Measurements from ENCODE around the gene CD79B.
"Not testable (repeated sequence)": the region's sequence is repeated elsewhere in the genome, so short reads cannot be mapped to it uniquely, and the experiment has no call there.

The CD79B gene

GRCh38 chr17:63911657-63912100, 20.5 kb downstream of the CD79B start:
- H3K4me3 ChIP-seq (ENCODE audit: insufficient read depth, low read depth, low read length) = no peak overlapping the region
- H3K4me1 ChIP-seq (ENCODE audit: control insufficient read depth, insufficient read depth, low read length) = no peaks in the 10 kb centered on the region
- no peaks in the 10 kb centered on the region for H3K27me3 ChIP-seq (ENCODE audit: control insufficient read depth, insufficient read depth, low read length, poor library complexity, severe bottlenecking)
- H3K27ac ChIP-seq (ENCODE audit: insufficient read depth, low read depth, low read length, poor library complexity, severe bottlenecking) = no peak overlapping the region
- H3K9me3 ChIP-seq (ENCODE audit: control insufficient read depth, low read length) = no peaks in the 10 kb centered on the region
- WGBS, 2 experiments = 46% methylated on average over 8 of the region's 8 CpGs
- no peaks in the 10 kb centered on the region for H3K36me3 ChIP-seq (ENCODE audit: control insufficient read depth, insufficient read depth, low read length)

GRCh38 chr17:63911041-63911635, 21.0 kb downstream of the CD79B start, which contains the start of gene CSHL1:
TSS of gene CSHL1 (minus strand) at chr17:63911258. CDS start at chr17:63911196, 62 bp downstream.
- no peaks in the 10 kb centered on the region for H3K9me3 ChIP-seq (ENCODE audit: control insufficient read depth, low read length)

GRCh38 chr17:63910096-63910495, 22.0 kb downstream of the CD79B start:
- Histone ChIP-seq H3K4me3 (ENCODE audit: insufficient read depth, low read depth, low read length) (no peak overlapping the region), H3K36me3 (ENCODE audit: control insufficient read depth, insufficient read depth, low read length) (no peaks in the 10 kb centered on the region), H3K9me3 (ENCODE audit: control insufficient read depth, low read length) (no peaks in the 10 kb centered on the region), H3K27me3 (ENCODE audit: control insufficient read depth, insufficient read depth, low read length, poor library complexity, severe bottlenecking) (no peaks in the 10 kb centered on the region), H3K27ac (ENCODE audit: insufficient read depth, low read depth, low read length, poor library complexity, severe bottlenecking) (no peak overlapping the region), H3K4me1 (ENCODE audit: control insufficient read depth, insufficient read depth, low read length) (no peaks in the 10 kb centered on the region)
- 85 to 86% methylated on average over 14 of the region's 14 CpGs for WGBS, 2 experiments

More at GRCh38 chr17:63911041-63911635, 21.0 kb downstream of the CD79B start, which contains the start of gene CSHL1:
- H3K4me1 ChIP-seq (ENCODE audit: control insufficient read depth, insufficient read depth, low read length) = no peaks in the 10 kb centered on the region
- H3K27me3 ChIP-seq (ENCODE audit: control insufficient read depth, insufficient read depth, low read length, poor library complexity, severe bottlenecking) = no peaks in the 10 kb centered on the region
- no peaks in the 10 kb centered on the region for H3K36me3 ChIP-seq (ENCODE audit: control insufficient read depth, insufficient read depth, low read length)
- H3K27ac ChIP-seq (ENCODE audit: insufficient read depth, low read depth, low read length, poor library complexity, severe bottlenecking) = no peak within 1 kb of the TSS
- no peak within 1 kb of the TSS for H3K4me3 ChIP-seq (ENCODE audit: insufficient read depth, low read depth, low read length)
- 79 to 87% methylated on average over 13 to 15 of the region's 15 CpGs for WGBS, 2 experiments

- H3K36me3 ChIP-seq (ENCODE audit: control insufficient read depth, insufficient read depth, low read length); H3K4me1 ChIP-seq (ENCODE audit: control insufficient read depth, insufficient read depth, low read length); H3K9me3 ChIP-seq (ENCODE audit: control insufficient read depth, low read length); H3K27me3 ChIP-seq (ENCODE audit: control insufficient read depth, insufficient read depth, low read length, poor library complexity, severe bottlenecking); H3K27ac ChIP-seq (ENCODE audit: insufficient read depth, low read depth, low read length, poor library complexity, severe bottlenecking); H3K4me3 ChIP-seq (ENCODE audit: insufficient read depth, low read depth, low read length): not testable (repeated sequence)
- 94 to 95% methylated on average over 9 to 10 of the region's 10 CpGs for WGBS, 2 experiments
These were observed 22.5 kb downstream of the CD79B start for GRCh38 chr17:63909586-63909985.

GRCh38 chr17:63907161-63907778, 24.9 kb downstream of the CD79B start:
- H3K27me3 ChIP-seq (ENCODE audit: control insufficient read depth, insufficient read depth, low read length, poor library complexity, severe bottlenecking); H3K4me3 ChIP-seq (ENCODE audit: insufficient read depth, low read depth, low read length); H3K9me3 ChIP-seq (ENCODE audit: control insufficient read depth, low read length); H3K36me3 ChIP-seq (ENCODE audit: control insufficient read depth, insufficient read depth, low read length); H3K27ac ChIP-seq (ENCODE audit: insufficient read depth, low read depth, low read length, poor library complexity, severe bottlenecking); H3K4me1 ChIP-seq (ENCODE audit: control insufficient read depth, insufficient read depth, low read length): not testable (repeated sequence)
- WGBS, 2 experiments = 77 to 90% methylated on average over 6 to 9 of the region's 12 CpGs

- WGBS, 2 experiments = 88 to 90% methylated on average over 8 of the region's 8 CpGs
- H3K36me3 ChIP-seq (ENCODE audit: control insufficient read depth, insufficient read depth, low read length) = not testable (repeated sequence)
These were observed 27.3 kb downstream of the CD79B start for GRCh38 chr17:63904796-63905195.

GRCh38 chr17:63903787-63904201, 28.3 kb downstream of the CD79B start:
- H3K4me1 ChIP-seq (ENCODE audit: control insufficient read depth, insufficient read depth, low read length); H3K27me3 ChIP-seq (ENCODE audit: control insufficient read depth, insufficient read depth, low read length, poor library complexity, severe bottlenecking); H3K36me3 ChIP-seq (ENCODE audit: control insufficient read depth, insufficient read depth, low read length); H3K27ac ChIP-seq (ENCODE audit: insufficient read depth, low read depth, low read length, poor library complexity, severe bottlenecking); H3K9me3 ChIP-seq (ENCODE audit: control insufficient read depth, low read length); H3K4me3 ChIP-seq (ENCODE audit: insufficient read depth, low read depth, low read length): not testable (repeated sequence)
- 54 to 56% methylated on average over 5 of the region's 5 CpGs for WGBS, 2 experiments

More at GRCh38 chr17:63904796-63905195, 27.3 kb downstream of the CD79B start:
- not testable (repeated sequence) for H3K27me3 ChIP-seq (ENCODE audit: control insufficient read depth, insufficient read depth, low read length, poor library complexity, severe bottlenecking); H3K4me3 ChIP-seq (ENCODE audit: insufficient read depth, low read depth, low read length); H3K4me1 ChIP-seq (ENCODE audit: control insufficient read depth, insufficient read depth, low read length); H3K9me3 ChIP-seq (ENCODE audit: control insufficient read depth, low read length); H3K27ac ChIP-seq (ENCODE audit: insufficient read depth, low read depth, low read length, poor library complexity, severe bottlenecking)

GRCh38 chr17:63901971-63902370, 30.2 kb downstream of the CD79B start:
- H3K9me3 ChIP-seq (ENCODE audit: control insufficient read depth, low read length); H3K4me1 ChIP-seq (ENCODE audit: control insufficient read depth, insufficient read depth, low read length); H3K27me3 ChIP-seq (ENCODE audit: control insufficient read depth, insufficient read depth, low read length, poor library complexity, severe bottlenecking); H3K36me3 ChIP-seq (ENCODE audit: control insufficient read depth, insufficient read depth, low read length); H3K27ac ChIP-seq (ENCODE audit: insufficient read depth, low read depth, low read length, poor library complexity, severe bottlenecking); H3K4me3 ChIP-seq (ENCODE audit: insufficient read depth, low read depth, low read length): not testable (repeated sequence)
- 92% methylated on average over 2 of the region's 2 CpGs for WGBS, 2 experiments

GRCh38 chr17:63898899-63899798, 33.0 kb downstream of the CD79B start:
- not testable (repeated sequence) for H3K27ac ChIP-seq (ENCODE audit: insufficient read depth, low read depth, low read length, poor library complexity, severe bottlenecking); H3K27me3 ChIP-seq (ENCODE audit: control insufficient read depth, insufficient read depth, low read length, poor library complexity, severe bottlenecking); H3K4me3 ChIP-seq (ENCODE audit: insufficient read depth, low read depth, low read length); H3K36me3 ChIP-seq (ENCODE audit: control insufficient read depth, insufficient read depth, low read length); H3K9me3 ChIP-seq (ENCODE audit: control insufficient read depth, low read length); H3K4me1 ChIP-seq (ENCODE audit: control insufficient read depth, insufficient read depth, low read length)
- WGBS, 2 experiments = 91 to 94% methylated on average over 6 of the region's 6 CpGs

All from ectodermal cell (in vitro differentiated cells).